ENCODE measurements around the gene RAB14.

Gene RAB14

GRCh38 chr9:121218357-121219027 lies 16.8 kb upstream of the RAB14 start:
- DNase-seq = no peak

DNA sequence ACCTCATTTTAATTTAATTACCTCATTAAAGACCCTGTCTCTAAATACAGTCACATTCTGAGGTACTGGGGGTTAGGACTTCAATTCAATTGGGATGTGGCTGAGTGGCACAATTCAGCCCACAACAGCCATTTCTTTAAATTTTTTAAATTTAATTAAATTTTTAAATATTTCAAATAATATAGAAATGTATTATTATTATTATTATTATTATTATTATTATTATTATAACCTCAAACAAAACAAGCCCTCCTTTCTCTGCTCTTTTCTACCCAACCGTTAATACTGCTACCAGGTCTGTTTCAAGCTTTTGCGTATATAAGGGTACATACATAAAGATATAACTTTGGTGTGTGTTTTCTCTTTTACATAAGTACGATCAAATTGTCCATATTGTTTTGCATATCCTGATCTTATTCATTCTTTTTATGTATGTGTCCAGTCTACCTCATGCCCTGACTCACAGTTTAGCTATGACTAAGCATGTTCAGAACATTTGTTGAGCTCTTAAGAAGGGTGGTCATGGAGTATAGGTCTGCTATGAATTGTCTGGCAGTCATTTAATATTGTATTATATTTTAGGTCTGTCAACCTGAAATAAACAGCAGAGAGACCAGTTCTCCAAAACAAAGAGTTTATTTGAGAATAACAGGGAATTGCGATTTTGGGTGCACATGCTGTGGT lies 16.1 kb upstream of the RAB14 start:
- DNase-seq = no peak

DNA sequence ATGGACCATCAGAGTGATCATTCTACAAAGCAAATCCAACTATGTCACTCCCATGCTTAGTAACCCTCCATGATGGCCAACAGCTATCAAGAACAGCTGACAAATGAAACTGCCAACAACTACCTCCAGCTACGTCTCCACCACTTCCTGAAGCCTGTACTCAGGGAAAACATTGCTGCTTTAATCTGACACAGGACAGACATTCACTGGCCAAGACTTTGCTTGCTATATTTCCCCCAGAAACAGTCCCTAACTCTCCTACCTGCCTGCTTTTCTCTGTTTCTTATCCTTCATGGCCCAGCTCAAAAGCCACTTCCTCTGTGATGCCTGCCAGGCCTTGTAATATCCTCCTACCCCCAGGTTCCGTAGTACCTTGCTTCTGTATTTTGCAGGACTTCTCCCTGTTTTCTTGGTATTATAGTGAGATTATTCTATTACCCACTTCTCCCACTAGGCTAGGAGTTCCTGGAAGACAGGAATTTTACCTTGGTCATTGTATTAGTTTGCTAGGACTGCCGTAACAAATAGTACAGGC lies 14.7 kb upstream of the RAB14 start:
- DNase-seq = no peak

- DNase-seq = no peak
These were observed 12.3 kb upstream of the RAB14 start for GRCh38 chr9:121214005-121214404.

GRCh38 chr9:121213136-121213806 lies 11.6 kb upstream of the RAB14 start:
- DNase-seq = peak; percentile 70

DNA sequence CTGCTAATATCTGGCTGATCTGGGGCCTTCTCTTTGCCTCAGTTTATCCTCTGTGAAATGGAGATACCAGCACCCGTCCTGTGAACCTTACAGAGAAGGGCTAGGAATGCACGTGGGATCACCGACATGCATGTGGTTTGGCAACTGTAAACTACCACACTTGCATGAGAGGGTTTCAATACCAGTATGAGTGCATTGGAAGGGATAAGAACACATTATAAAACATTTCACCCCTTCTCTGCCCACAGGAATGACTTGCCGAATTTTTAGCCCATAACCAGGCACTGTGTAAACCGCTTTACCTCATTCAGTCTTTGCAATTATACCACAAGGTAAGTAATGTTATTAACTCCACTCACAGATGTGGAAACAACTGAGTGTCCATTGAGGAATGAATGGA lies 8.9 kb upstream of the RAB14 start:
- no peak for DNase-seq

DNA sequence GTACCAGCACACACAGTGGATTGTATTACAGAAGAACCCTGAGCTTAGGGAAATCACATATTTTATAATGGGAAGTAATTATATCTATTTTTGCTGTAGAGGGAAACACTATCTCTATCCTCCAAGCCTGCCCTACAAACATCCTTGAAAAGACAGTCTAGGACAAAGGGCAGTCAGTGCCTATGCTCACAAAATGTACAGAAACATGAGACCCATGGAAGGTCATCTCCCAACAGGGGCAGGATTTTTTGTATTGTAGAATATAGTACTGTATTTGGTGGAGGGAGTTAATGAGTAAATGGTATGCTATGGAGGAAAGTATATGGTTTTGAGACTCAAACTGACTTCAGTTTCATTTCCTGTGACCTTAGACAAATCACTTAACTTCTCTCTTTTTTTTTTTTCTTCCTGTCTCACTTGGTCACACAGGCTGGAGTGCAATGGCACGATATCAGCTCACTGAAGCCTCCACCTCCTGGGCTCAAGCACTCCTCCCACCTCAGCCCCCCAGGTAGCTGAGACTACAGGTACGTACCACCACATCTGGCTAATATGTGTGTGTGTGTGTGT lies 5.8 kb upstream of the RAB14 start:
- no peak for DNase-seq

DNA sequence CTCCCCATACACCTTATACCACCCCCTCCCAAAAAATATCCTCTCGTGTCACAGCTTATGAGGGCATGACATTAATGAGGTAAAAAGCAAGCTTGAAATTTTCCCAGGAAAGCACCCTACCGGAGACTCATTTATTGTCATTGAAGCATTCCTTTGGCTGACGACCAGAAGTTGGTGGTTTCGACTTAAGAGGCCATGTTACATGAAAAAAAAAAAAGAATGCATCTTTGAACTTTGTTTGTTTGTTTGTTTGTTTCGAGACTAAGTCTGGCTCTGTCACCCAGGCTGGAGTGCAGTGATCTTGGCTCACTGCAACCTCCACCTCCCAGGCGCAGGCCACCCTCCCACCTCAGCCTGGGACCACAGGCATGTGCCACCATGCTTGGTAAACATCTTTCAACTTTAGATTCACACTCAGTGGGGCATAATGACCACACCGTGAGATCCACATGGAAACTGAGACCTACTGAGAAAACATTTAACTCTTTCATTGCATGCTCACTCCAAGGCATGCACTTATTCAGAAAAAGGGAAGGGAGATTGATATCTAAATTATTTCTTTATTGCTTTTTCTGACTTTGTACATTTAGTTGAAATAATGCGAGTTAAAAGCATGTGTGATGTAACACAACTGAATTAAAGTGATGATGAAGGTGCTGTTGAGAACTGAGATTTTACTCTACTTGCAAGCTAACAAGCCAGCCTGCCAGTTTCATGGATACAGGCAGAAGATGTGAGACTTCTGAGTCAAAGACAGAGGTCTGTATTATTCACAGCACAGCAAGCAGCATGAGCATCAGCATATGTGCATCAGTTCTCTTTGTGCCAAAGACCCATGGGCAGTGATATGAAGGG lies 5.1 kb upstream of the RAB14 start:
- no peak for DNase-seq

DNA sequence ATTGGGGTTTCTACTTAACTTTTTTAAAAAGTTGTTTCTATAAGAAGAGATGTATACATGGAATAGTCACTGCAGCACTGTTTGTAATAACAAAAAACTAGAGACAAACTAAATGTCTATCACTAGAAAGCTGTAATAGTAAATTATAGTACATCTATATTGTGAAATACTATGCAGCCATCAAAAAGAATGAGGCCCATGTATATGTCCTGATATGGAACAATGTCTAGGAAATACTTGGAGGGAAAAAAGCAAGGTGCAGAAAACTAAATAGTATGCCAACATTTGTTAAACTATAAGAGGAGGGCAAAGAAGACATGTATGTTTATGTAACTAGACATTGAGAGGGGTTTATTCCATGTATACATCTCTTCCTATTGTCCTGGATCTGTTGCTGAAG lies 2.9 kb upstream of the RAB14 start:
- DNase-seq = no peak

GRCh38 chr9:121204121-121204520 lies 2.5 kb upstream of the RAB14 start:
- DNase-seq = no peak

DNA sequence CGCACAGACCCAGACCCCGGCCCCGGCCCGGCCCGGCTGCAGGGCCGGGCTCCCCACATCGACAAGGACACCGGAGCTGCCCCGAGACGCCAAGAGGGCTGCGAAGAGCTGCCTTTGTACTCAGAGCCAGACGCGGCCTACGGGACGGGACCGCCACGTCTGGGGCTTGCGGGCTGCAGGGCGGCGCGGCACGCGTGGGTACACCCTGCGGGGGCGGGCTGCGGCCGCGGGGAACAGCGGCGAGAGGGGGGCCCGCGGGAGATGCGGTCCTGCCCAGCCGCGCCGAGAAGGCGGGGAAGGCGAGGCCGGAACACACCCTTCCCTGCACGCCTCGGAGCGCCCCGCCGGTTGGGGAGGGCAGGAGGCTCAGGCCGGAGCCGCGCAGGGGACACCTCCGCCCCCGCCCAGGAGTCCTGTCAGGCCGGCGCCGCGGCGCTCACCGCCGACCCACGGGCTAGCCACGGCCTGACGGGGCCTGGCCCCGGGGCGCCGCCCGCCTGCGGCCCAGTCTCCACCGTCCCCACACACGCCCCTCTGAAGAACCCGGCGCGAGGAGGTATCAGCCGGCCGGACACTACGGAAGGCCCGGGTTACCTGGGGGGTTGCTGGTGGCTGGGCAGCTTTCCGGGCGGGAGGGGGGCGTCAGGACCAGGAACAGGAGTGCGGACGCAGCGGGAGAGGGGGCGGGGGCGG lies 478 bp downstream of the RAB14 start:
- DNase-seq = peak; percentile 60

DNA sequence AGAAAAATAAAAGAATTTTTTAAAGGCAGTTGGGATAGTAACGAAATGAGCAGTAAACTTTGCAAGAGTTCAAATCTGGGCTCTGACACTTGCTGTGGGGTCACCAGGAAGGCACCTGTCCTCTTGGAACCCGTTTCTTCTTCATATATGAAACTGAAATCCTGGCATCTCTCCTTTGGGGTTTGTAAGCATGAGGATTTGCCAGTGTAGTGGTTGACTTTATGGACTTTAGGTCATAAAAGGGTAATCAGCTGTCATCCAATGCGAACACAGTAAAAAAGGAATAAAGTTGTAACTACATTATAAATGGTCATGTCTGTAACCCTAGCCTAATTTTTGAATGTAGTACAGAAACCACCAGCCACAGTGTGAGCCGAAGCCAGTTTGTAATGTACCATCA lies 1.3 kb downstream of the RAB14 start:
- DNase-seq = no peak

DNA sequence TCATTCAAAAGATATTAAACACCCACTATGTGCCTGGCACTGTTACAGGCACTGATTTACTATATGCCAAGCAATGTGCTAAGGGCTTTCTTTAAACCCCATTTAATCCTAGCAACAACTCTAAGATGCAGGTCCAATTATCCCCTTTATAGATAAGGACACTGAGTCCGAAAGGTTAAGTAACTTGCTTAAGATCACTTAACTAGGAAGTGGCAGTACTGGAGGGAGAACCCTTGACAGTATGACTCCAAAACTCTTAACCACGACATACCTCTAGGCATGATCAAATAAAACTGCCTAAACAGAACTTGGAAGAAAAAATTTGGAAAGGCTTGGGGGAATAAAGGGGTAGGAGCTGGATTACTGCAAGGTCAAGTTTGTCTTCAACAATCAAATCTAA lies 1.7 kb downstream of the RAB14 start:
- DNase-seq = no peak

- DNase-seq = no peak
These were observed 3.1 kb downstream of the RAB14 start for GRCh38 chr9:121198512-121199042.

DNA sequence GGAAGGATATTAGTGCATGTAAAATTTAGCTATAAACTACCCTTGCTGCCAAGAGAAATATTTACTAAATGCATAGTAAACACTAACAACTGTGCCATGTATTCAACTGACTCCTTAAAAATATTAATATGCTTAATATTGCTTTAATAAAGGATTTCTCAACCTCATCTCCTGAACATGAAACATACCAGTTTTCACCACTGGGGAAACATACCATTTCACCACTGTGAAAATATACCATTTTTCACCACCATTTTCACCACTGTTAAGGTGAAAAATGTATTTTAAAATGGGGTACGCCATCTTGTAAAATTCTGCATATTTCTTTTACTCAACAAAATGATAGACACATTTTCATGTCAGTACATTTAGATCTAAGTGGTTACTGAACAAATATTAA lies 4.5 kb downstream of the RAB14 start:
- no peak for DNase-seq

- DNase-seq = no peak
These were observed 5.3 kb downstream of the RAB14 start for GRCh38 chr9:121196389-121196788.

DNA sequence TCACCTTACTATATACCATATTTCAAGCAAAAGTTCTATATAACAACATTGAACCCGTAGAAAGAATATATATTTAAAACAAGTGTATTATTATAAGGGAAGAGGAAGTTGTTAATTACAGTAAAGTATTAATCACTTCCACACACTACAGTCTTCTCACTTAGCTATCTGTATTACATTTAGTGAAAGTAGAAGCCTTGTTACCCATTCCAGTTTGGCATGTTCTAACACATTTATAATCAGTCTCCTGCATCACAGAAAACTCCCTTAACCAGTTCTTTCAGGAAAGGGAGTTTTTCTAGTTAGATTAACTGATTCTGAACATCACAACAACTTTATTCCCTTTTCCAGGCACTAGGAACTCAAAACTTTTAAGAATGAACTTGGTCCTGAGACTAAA lies 6.9 kb downstream of the RAB14 start:
- no peak for DNase-seq

DNA sequence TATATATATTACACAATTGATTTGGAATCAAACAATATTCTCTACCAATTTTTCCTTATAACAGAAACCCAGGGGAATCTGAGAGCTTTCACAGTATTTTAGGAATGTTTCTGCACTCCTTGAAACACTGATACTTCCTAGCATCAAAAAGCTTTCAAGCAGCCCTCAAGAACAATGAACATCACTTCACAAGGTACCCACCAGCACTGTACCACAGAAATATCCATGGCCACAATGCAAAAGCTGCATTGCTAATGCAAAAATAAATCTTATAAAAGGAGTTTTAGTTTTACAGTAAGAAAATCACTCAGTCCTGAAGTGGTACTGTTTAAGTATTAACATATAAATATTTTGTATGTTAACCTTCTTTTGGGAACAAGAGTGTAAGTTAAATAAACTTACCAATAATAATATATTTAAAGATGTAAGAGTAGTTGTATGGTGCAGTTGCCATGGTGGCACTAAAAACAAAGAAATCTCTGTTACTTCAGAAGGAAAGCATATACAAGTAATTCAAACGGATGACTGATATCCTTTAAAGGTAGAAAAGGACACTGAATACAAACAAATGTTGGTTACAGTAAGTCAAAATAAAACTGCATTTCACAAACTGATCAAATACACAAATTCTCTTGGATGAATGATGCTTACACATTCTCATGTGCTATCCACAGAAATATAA lies 8.6 kb downstream of the RAB14 start:
- DNase-seq = no peak

- DNase-seq = no peak
These were observed 9.2 kb downstream of the RAB14 start for GRCh38 chr9:121192518-121192917.

- no peak for DNase-seq
These were observed 10.4 kb downstream of the RAB14 start for GRCh38 chr9:121191235-121191634.

DNA sequence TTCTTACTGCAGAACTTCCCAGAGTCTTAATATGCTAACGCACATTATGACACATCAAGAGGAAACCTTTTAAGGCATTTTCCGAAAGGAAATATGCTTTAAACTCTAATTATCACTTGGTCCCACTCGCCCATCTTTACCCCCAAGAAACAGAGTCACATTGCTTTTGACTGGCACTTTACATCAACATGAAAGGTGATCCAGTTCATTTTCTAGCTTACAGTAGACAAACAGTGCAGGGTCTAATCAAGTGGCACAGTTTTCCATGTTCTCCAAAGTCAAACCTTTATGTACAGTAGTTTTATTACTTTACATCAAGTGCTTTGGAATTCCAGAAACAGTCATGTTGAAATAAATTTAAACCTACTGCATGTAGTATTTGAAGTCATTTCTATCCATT lies 12.0 kb downstream of the RAB14 start:
- DNase-seq = no peak
